HepG2 (cell line): ENCODE measurements around the gene RPTOR. TPM values are rescaled to one million over a fixed set of nuclear protein-coding genes. Genes with fewer than 3 reads are reported as not detected.

Experiments used
- ATAC-seq: fragments of 200-7000 bp; cut with Tn5 transposase; 3 replicates; pipeline ENCODE4 v1.9.1; 2020; ENCODE audit warnings: mild to moderate bottlenecking, moderate library complexity
- BruUV-seq: library from RNA; stranded (reverse); fragments of 400-500 nt; replicated peaks from 2 replicates; lab custom pipeline; 2021; lab: Mats Ljungman, UMichigan
- CTCF ChIA-PET: fragments of 300-600 bp; formaldehyde crosslinking; extraction: SDS; loops from one replicate; lab custom pipeline; 2021; ENCODE audit warnings: low total read pairs, inconsistent platforms, low intra/inter-chr PET ratio; lab: Yijun Ruan, JAX
- POLR2A ChIA-PET: fragments of 350-600 bp; sonication (Branson Sonifier 250); formaldehyde crosslinking; loops from one replicate; lab custom pipeline; 2020; ENCODE audit warnings: antibody characterized with exemption, inconsistent platforms; lab: Yijun Ruan, JAX
- DNase-seq: peaks from one replicate; pipeline ENCODE4 v3.0.0-alpha.2; 2015; ENCODE audit warnings: low spot score
- FAIRE-seq: peaks from 3 replicates; lab custom pipeline; 2011; peaks lifted over from hg19 to GRCh38; lab: Jason Lieb, UNC
- H2AFZ ChIP-seq: one replicate; pipeline ENCODE4 v1.6.1; 2011; ENCODE audit warnings: low read length, inconsistent platforms
- H3K27ac ChIP-seq: fragments of 300-600 bp; 3 replicates; pipeline ENCODE4 v1.8.0; 2011; ENCODE audit warnings: mixed run types, mild to moderate bottlenecking, mixed read lengths, low read length, inconsistent platforms; ENCODE audit not compliant: insufficient read depth; ENCODE audit errors: extremely low read length
- H3K27me3 ChIP-seq, 2 experiments: fragments of 200-600 bp in 1 of 2; 2 replicates in 1 of 2; 3 replicates in 1 of 2; pipeline versions ENCODE4 v1.6.0 to v1.8.0; 2011; ENCODE audit warnings: low read length in 2 of 2, mild to moderate bottlenecking in 2 of 2, moderate library complexity in 2 of 2, inconsistent platforms in 1 of 2; ENCODE audit not compliant: insufficient read depth in 2 of 2, control insufficient read depth in 1 of 2
- H3K36me3 ChIP-seq, 2 experiments: fragments of 200-600 bp in 1 of 2; replicated peaks in 1 of 2; 2 replicates in 1 of 2; 3 replicates in 1 of 2; pipeline versions ENCODE4 v1.5.1 to v1.8.0; 2011; ENCODE audit warnings: low read length in 2 of 2, inconsistent platforms in 1 of 2; ENCODE audit not compliant: insufficient read depth in 2 of 2, control insufficient read depth in 1 of 2
- H3K4me1 ChIP-seq: 2 replicates; pipeline ENCODE4 v1.5.1; 2012; ENCODE audit warnings: low read length, inconsistent platforms; ENCODE audit not compliant: insufficient read depth
- H3K4me2 ChIP-seq: 2 replicates; pipeline ENCODE4 v1.6.0; 2011; ENCODE audit warnings: low read depth, low read length, inconsistent platforms
- H3K4me3 ChIP-seq, 3 experiments: fragments of 200-600 bp in 1 of 3; sonication (generic), shearing (Covaris generic) in 1 of 3; replicated peaks in 1 of 3; 2 replicates each; pipeline ENCODE4 v1.5.1; 2011 to 2016; ENCODE audit warnings: low read length in 3 of 3, inconsistent platforms in 2 of 3, low read depth in 2 of 3, mild to moderate bottlenecking in 2 of 3, control low read depth in 1 of 3, mixed read lengths in 1 of 3; ENCODE audit not compliant: insufficient read depth in 1 of 3
- H3K79me2 ChIP-seq: one replicate; pipeline ENCODE4 v1.6.1; 2011; ENCODE audit warnings: low read length, inconsistent platforms; ENCODE audit not compliant: insufficient read depth
- H3K9ac ChIP-seq: 2 replicates; pipeline ENCODE4 v1.6.0; 2011; ENCODE audit warnings: mild to moderate bottlenecking, low read depth, low read length, inconsistent platforms; ENCODE audit not compliant: insufficient read depth
- H3K9me3 ChIP-seq: 2 replicates; pipeline ENCODE4 v1.5.1; 2012; ENCODE audit warnings: mild to moderate bottlenecking, low read length
- H4K20me1 ChIP-seq: 2 replicates; pipeline ENCODE4 v1.6.0; 2011; ENCODE audit warnings: inconsistent platforms, mild to moderate bottlenecking, low read length, moderate library complexity; ENCODE audit not compliant: insufficient read depth
- AKAP8 ChIP-seq: sonication (generic); formaldehyde crosslinking; IDR thresholded peaks from 2 replicates; pipeline ENCODE4 v1.5.1; 2020; ENCODE audit warnings: mild to moderate bottlenecking, missing genetic modification reagents
- DZIP1 ChIP-seq: sonication (generic); formaldehyde crosslinking; IDR thresholded peaks from 2 replicates; pipeline ENCODE4 v1.5.0; 2020; ENCODE audit warnings: mild to moderate bottlenecking, missing genetic modification reagents
- KDM2A ChIP-seq: sonication (generic); formaldehyde crosslinking; IDR thresholded peaks from 2 replicates; pipeline ENCODE4 v1.4.0; 2020; ENCODE audit warnings: low read depth, missing genetic modification reagents, borderline replicate concordance
- NFE2L2 ChIP-seq: fragments of 150-350 bp; IDR thresholded peaks from 2 replicates; pipeline ENCODE4 v1.6.1; 2014; ENCODE audit warnings: low read length
- PPARG ChIP-seq: conservative IDR thresholded peaks from 2 replicates; pipeline ENCODE4 v1.6.1; 2016; ENCODE audit warnings: missing biosample characterization, missing genetic modification reagents
- PTBP1 ChIP-seq: fragments of 200-400 bp; formaldehyde crosslinking; IDR thresholded peaks from 2 replicates; pipeline ENCODE4 v1.6.1; 2018; ENCODE audit warnings: low read length, low read depth; ENCODE audit not compliant: poor library complexity, severe bottlenecking
- RBM22 ChIP-seq: fragments of 200-400 bp; formaldehyde crosslinking; optimal IDR thresholded peaks from 2 replicates; pipeline ENCODE3; 2017; ENCODE audit warnings: mild to moderate bottlenecking, low read length, moderate library complexity
- ZIK1 ChIP-seq: sonication (generic); formaldehyde crosslinking; IDR thresholded peaks from 2 replicates; pipeline ENCODE4 v1.5.0; 2020; ENCODE audit warnings: mild to moderate bottlenecking, low read depth, missing genetic modification reagents, borderline replicate concordance
- ZNF121 ChIP-seq: sonication (generic); formaldehyde crosslinking; IDR thresholded peaks from 2 replicates; pipeline ENCODE4 v1.5.0; 2020; ENCODE audit warnings: mild to moderate bottlenecking, missing genetic modification reagents
- ZNF501 ChIP-seq: sonication (generic); formaldehyde crosslinking; IDR thresholded peaks from 2 replicates; pipeline ENCODE4 v1.5.1; 2020; ENCODE audit warnings: mild to moderate bottlenecking, moderate library complexity, missing genetic modification reagents
- ZNF605 ChIP-seq: sonication (generic); formaldehyde crosslinking; IDR thresholded peaks from 2 replicates; pipeline ENCODE4 v1.8.0; 2022; ENCODE audit warnings: mild to moderate bottlenecking, missing genetic modification reagents
- ZNF773 ChIP-seq: sonication (generic); formaldehyde crosslinking; IDR thresholded peaks from 2 replicates; pipeline ENCODE4 v1.4.0; 2020; ENCODE audit warnings: missing genetic modification reagents, borderline replicate concordance
- WGBS: methylation state at CpG from one replicate; pipeline ENCODE4 v1.1.6; 2017; ENCODE audit warnings: low lambda C conversion rate; 5-methylcytosine and 5-hydroxymethylcytosine counted together
- in situ Hi-C: cut with HindIII; loops from 2 replicates; pipeline ENCODE4 v1.10.0; 2017; ENCODE audit warnings: low pct_unique_long_range_greater_than_20kb; ENCODE audit not compliant: extremely low pct_ligation_motif_present
- intact Hi-C: fragments of 100-400 bp; cut with micrococcal nuclease; formaldehyde crosslinking; loops from one replicate; pipeline ENCODE4 v1.10.0; 2022; ENCODE audit not compliant: unreplicated experiment
- polyA plus RNA-seq, 8 experiments: library from polyadenylated mRNA; depleted of rRNA in 3 of 8; stranded (reverse) in 7 of 8; unstranded in 1 of 8; fragments of >200 nt; fragmentation: Illumina TruSeq in 4 of 8; extraction: Trizol in 4 of 8; gene quantifications; 2 replicates each; pipeline versions ENCODE4 v1.2.1 to v1.2.3, GENCODE V29; 2011 to 2016; ENCODE audit warnings: low read depth in 4 of 8, missing spikeins in 1 of 8, mixed read lengths in 1 of 8; ENCODE audit not compliant: insufficient read depth in 1 of 8
- total RNA-seq, 5 experiments: library from RNA; depleted of rRNA; stranded (reverse); fragments of >200 nt; fragmentation: Illumina TruSeq; extraction: Trizol; gene quantifications; 2 replicates each; pipeline ENCODE4 v1.2.3, GENCODE V29; 2016; ENCODE audit warnings: low read depth in 1 of 5
- TF ChIP-seq, protein P1 (sequence below): IDR thresholded peaks from 2 replicates; pipeline ENCODE4 v1.6.1; 2016; ENCODE audit warnings: low read depth
- TF ChIP-seq, protein P2 (sequence below): sonication (generic); formaldehyde crosslinking; IDR thresholded peaks from 2 replicates; pipeline ENCODE4 v1.8.1; 2023; ENCODE audit warnings: missing genetic modification reagents, inconsistent platforms, borderline replicate concordance

The RPTOR gene
- total and polyA plus RNA-seq, 2 of the 13 experiments (the other 11 are each of a cell fraction or from before 2014, with no cell fraction given): 6.6 to 25.3 TPM

DNA sequence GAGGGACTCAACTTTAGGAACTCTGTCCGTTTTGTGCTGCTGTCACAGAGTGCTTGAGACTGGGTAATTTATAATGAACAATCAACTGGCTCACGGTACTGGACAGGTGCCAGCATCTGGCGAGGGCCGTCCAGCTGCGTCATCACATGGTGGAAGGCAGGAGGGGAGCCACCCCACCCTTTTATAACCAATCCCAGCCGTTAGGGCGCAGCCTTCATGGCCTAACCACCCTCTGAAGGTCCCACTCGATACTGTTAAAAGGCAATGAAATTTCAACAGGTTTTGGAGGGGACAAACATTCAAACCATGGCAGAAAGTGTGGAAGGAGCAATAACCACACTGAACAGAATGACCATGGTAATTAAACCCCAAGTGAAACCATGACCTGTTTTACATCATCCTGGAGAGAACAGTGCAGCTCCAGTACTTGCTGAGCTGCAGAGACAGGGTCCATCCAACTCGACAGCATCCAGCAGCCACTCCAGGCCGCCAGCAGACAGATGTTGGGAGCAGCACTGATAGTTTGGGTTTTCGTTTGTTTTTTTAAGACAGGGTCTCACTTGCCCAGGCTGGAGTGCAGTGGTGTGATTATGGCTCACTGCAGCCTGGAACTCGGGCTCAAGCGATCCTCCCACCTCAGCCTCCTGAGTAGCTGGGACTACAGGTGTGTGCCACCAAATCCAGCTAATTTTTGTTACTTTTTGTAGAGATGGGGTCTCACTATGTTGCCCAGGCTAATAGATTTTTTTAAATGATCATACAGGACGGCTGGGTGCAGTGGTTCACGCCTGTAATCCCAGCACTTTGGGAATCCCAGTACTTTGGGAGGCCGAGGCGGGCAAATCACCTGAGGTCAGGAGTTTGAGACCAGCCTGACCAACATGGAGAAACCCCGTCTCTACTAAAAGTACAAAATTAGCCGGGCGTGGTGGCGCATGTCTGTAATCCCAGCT, 458.0 kb downstream of the RPTOR start:
- in situ Hi-C loops (no loop called here), intact Hi-C loops (no loop called here)
- H3K4me3 ChIP-seq: no peak overlapping the region
- WGBS: 43% methylated on average over 21 of the region's 21 CpGs
- peak; percentile 4; the same call in 2 of the 3 replicates for ATAC-seq
- ChIA-PET CTCF (no interaction called here), POLR2A (interaction anchor here (1.3 kb wide), 1 partner anchor 15 kb away, joined by 3 read pairs; no protein-coding TSS in a partner anchor)
- H4K20me1 ChIP-seq: 0 out of 2 replicates have a peak, but pooled peaks cover 4% of the 10 kb centered on the region
- peak; percentile 34 for FAIRE-seq
- H3K27ac ChIP-seq: no peak overlapping the region
- BruUV-seq: no TSS peak
- TF ChIP-seq PPARG (no peak), ZNF121 (CRISPR knock-in tag) (peak; percentile 87), PTBP1 (no peak), AKAP8 (0 out of 2 replicates have a peak, but pooled peaks have one; percentile 72), ZIK1 (CRISPR knock-in tag) (no peak), NFE2L2 (no peak), KDM2A (CRISPR knock-in tag) (peak; percentile 56; the same call in 1 of the 2 replicates), ZNF605 (CRISPR knock-in tag) (peak; percentile 69; the same call in 1 of the 2 replicates), DZIP1 (CRISPR knock-in tag) (no peak), RBM22 (peak; percentile 69), ZNF773 (CRISPR knock-in tag) (no peak), ZNF501 (no peak)
- TF ChIP-seq, protein P1, sequence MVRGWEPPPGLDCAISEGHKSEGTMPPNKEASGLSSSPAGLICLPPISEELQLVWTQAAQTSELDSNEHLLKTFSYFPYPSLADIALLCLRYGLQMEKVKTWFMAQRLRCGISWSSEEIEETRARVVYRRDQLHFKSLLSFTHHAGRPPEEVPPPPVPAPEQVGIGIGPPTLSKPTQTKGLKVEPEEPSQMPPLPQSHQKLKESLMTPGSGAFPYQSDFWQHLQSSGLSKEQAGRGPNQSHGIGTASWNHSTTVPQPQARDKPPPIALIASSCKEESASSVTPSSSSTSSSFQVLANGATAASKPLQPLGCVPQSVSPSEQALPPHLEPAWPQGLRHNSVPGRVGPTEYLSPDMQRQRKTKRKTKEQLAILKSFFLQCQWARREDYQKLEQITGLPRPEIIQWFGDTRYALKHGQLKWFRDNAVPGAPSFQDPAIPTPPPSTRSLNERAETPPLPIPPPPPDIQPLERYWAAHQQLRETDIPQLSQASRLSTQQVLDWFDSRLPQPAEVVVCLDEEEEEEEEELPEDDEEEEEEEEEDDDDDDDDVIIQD (CRISPR knock-in tag): no peak
- TF ChIP-seq, protein P2, sequence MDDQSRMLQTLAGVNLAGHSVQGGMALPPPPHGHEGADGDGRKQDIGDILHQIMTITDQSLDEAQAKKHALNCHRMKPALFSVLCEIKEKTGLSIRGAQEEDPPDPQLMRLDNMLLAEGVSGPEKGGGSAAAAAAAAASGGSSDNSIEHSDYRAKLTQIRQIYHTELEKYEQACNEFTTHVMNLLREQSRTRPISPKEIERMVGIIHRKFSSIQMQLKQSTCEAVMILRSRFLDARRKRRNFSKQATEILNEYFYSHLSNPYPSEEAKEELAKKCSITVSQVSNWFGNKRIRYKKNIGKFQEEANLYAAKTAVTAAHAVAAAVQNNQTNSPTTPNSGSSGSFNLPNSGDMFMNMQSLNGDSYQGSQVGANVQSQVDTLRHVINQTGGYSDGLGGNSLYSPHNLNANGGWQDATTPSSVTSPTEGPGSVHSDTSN: no peak
- no peak for DNase-seq
- H3K9ac ChIP-seq: no peak overlapping the region
- H3K9me3 ChIP-seq: no peaks in the 10 kb centered on the region
- no peak overlapping the region for H3K4me2 ChIP-seq
- H3K79me2 ChIP-seq: no peaks in the 10 kb centered on the region
- peaks cover 39% of the 10 kb centered on the region for H3K4me1 ChIP-seq
- peaks cover 7 to 46% of the 10 kb centered on the region in 2 experiments; a peak in 4 of 5 replicates for H3K27me3 ChIP-seq
- H2AFZ ChIP-seq: no peak overlapping the region
- H3K36me3 ChIP-seq: peaks cover 10 to 19% of the 10 kb centered on the region in 2 experiments; a peak in 4 of 5 replicates
